NCI-H146 treated with DMSO at 0.1 percent for 48 hours (cell line): ENCODE results near the gene DYNLT5.
"Not testable (repeated sequence)": the region's sequence is repeated elsewhere in the genome, so short reads cannot be mapped to it uniquely, and the experiment has no call there.

Experiments used
- DNase-seq: peaks from one replicate; lab custom pipeline; 2025; ENCODE audit not compliant: unreplicated experiment; lab: John Stamatoyannopoulos, UW

DYNLT5 gene

DNA sequence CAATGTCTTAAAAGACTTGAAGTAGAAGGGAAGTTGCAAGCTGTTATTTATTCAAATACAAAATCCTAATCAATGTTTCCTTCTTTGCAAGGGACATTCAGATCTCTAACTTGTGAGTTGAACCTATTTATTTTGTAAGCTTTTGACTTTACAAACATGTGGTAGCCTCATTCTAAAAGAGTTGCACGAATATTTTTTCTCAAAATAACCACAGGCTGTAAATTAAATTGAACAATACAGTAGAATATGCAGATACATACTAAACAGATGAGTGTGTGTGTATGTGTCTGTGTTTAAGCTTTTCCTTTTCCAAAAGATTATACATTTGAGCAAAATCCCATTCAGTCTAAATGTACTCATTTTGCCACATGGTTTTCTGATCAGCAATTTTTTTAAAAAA is 4.8 kb upstream of the DYNLT5 start:
- no peak for DNase-seq

- no peak for DNase-seq
Measured at GRCh38 chr1:66750577-66750976, 1.7 kb upstream of the DYNLT5 start.

DNA sequence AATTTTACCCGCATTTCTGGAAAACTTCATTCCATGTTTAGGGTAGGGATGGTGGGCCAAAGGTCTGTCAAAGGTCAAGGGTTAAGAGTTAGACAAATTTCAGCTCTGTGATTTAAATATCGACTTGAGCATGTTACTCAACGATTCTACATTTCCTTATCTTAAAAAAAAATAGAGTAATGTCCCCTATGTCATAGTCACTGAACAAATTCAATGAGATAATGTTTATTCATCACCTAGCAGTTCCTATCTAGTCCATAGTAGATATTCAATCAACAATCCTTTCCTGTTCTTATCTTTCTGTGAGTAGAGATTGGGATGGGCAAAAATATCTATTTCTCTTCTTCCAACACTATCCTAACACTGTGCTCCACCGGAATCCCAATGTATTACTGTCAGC is 1.1 kb upstream of the DYNLT5 start:
- DNase-seq, result no peak

DNA sequence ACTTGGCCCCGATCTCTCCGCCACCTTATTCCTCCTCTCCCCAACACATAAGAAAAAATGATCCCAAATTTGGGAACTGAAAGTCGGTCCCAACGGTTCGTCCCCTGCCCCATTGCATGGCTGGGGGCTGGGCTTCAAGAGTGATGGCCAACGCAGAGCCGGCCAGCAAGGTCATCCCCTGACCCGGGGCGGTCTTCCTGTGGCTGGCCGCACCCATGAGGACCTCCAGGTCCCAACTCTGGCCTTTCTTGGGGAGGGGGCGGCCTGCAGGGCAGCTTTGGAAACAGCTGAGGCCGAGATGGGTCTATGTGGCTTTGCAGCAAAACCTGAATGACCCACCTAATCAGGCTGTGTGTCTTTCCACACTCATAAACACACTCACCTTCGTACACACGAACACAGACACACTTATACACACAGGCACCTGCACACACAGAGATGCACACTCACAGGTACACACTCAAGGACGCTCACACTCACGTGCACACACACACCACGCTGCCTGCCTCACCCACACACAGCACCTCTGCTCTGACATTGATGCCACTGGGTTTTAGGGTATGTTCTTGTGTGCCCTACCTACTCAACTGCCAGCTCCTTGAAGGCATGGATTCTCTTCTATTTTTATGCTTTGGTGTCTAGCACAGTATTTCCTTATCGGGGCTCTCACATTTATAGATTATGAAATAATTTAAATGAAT is 562 bp downstream of the DYNLT5 start:
- DNase-seq, result no peak

DNA sequence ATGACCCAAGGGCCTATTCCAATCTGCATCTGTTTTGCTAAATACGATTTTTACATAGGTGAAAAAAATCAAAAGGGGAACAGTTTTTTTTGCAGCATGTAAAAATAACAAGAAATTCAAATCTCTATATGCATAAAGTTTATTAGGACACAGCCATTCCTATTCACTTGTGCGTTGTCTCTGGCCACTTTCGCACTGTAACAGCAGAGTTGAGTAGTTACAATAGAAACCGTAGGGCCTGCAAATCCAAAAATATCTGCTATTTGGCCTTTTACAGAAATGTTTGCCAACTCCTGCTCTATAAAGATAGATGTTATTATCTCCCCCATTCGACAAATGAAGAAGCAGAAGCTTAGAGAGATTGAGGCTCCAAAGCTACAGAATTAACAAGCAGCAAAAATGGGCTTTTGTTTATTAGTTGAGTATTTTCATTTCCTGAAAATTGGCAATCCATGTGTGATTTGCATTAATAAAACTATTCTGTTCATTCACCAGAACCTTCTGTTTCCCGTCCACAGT is 5.5 kb downstream of the DYNLT5 start:
- DNase-seq, result no peak

GRCh38 chr1:66758241-66758755 is 6.0 kb downstream of the DYNLT5 start:
- no peak for DNase-seq

DNA sequence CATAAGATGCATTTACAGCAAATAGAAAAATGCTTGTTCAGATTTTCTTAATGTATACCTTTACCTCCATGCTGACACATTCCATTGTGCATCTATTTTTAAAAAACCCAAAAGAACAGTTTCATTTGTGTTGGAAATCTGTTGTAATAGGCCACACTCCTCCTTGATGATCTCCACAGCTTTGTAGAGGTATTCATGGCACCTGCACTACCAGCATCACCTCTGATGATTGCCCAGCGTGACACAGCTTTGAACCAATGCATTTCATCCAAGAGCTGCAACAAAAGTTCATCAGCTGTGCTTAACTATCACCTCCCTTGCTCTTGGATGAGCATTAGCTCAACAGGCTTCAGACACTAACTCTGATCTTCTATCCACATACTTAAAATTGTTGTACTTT is 8.2 kb downstream of the DYNLT5 start:
- DNase-seq, result no peak

DNA sequence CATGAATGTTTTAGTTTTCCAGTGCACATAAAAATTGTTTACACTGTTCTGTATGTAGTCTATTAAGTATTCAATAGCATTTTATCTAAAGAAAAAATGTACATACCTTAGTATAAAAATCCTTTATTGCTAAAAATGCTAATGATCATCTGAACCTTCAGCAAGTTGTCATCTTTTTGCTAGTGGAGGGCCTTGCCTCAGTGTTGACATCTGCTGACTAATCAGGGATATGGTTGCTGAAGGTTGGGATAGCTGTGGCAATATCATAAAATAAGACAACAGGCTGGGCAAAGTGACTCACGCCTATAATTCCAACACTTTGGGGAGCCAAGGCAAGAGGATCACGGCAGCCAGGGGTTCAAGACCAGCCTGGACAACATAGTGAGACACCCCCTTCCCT is 9.0 kb downstream of the DYNLT5 start:
- no peak for DNase-seq

- no peak for DNase-seq
Measured at GRCh38 chr1:66764994-66765578, 12.8 kb downstream of the DYNLT5 start.

DNA sequence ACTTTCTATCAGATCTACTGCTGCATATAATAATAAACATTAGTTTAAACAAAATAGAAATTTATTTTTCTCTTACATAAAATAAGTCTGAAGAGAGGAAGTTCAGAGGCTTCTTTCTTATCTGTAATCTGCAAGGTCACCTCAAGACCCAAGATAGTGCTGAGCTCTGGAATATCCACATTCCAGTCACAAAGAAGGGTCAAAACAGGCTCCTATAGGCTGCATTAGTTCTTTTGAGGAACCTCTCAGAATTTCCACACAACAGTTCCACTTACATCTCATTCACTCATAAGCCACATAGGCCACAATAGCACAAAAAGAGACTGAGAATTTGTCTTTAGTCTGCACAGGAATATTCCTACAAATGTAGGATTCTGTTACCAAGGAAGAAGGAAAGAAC is 15.4 kb downstream of the DYNLT5 start:
- no peak for DNase-seq

DNA sequence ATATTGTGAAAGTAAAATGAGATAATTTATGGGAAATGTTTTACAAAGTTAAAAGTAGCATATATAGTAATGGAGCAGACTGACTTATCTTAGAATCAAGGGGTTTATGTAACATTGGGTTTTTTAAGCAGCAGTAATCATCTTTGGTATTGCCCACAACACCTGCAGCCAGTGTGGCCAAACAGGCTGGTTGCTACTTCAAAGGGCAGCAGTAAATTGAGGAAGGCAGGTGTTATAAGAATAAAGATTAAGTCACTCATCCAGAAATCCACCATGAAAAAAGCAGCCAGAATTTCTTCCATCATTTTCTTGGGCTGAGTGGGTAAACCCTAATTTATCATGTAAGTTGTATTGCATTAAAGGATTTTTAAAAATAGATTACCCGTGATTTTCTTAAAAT is 16.7 kb downstream of the DYNLT5 start:
- no peak for DNase-seq

- DNase-seq, result no peak
Measured at GRCh38 chr1:66769512-66770229, 17.4 kb downstream of the DYNLT5 start.

GRCh38 chr1:66770240-66770639 is 18.0 kb downstream of the DYNLT5 start:
- no peak for DNase-seq

DNA sequence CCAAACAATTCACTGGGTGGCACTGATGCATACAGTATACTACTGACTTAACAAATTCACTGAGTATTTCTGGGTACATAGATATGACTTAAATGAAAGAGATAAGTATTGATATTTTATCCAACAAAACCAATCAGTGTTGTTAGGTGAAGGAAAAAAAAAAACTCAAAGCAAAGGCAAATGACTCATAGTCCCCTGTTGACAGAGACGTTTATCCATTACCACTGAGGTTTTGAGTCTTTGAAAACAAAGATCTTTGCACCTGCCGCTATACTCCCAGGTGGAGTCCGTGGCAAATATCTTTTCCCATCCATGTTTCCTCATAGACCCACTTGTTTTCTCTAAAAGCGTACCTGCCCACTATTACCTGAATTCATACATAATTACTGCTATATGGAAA is 18.4 kb downstream of the DYNLT5 start:
- no peak for DNase-seq

DNA sequence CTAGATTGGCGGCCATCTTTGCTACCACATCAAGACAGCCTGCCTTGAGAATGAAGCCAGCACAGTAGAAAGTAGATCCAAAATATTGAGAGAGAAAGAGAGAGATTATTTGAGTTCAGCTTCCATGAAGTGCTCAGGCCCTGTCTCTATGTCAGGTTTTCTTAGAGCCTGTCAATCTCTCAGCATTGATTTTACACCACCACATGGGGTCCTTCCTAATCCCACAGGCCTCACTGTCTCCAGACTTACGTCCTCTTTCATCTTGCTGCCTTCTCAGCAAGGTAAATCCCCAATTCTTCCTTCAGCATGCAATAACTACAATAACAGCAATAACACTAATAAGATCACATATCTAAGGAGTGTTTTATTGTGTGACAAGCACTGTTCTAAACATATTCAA is 21.0 kb downstream of the DYNLT5 start:
- DNase-seq, result no peak

DNA sequence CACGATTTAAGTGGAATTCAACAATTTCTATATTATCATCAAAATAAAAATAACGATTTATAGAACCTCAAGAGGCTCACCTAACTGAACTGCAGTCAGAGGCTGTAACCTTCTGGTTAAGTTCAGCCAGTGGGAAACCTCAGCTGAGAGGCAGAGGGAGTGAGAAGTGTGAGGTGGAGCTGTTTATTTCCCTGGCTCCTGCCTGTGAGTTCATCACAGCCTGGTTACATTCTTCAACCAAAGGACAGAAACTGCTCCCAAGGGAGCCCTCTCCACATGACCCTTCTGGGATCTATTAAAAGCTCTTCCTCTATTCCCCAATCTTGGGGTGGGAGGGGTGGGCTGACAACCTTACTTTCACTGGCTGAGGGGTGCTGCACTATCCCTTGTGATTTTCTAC is 22.2 kb downstream of the DYNLT5 start:
- DNase-seq, result no peak

DNA sequence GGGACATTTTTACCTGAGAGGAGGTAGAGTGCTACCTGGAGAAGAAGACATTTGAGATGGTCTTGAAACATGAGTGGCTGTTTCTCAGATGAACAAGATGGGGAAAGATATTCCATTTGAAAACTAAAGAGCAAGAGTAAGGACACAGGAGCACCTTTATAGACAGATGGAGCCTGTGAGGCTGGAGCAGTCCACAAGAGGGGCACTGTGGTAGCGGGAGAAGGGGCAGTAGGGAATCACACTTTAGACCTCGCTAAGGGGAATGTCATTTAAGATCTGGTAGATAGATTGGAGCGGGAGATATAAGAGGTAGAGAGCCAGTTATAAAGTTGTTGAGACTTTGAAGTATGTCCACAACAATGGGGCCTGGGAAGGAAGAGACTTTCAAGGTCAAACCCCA is 23.4 kb downstream of the DYNLT5 start:
- DNase-seq, result no peak

GRCh38 chr1:66777831-66778230 is 25.6 kb downstream of the DYNLT5 start:
- DNase-seq, result no peak

DNA sequence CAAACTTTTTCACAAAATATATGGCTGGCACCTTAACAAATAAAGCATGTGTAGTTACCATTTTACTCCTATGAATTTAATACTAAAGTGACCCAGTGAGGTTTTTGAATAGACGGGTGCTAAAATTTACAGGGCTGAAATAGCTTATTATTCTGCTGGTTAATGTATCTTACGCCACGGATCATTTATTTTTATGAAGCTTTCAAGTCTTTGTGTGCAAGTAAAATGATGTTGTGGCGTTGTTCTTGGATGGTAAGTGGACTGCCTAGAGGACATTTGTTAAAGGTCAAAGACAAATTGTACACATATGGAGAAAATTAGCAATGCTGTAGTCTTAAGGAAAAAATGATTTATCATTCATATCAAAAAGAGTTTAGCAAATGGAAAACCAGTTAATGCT is 26.0 kb downstream of the DYNLT5 start:
- no peak for DNase-seq

GRCh38 chr1:66778969-66779368 is 26.7 kb downstream of the DYNLT5 start:
- no peak for DNase-seq

DNA sequence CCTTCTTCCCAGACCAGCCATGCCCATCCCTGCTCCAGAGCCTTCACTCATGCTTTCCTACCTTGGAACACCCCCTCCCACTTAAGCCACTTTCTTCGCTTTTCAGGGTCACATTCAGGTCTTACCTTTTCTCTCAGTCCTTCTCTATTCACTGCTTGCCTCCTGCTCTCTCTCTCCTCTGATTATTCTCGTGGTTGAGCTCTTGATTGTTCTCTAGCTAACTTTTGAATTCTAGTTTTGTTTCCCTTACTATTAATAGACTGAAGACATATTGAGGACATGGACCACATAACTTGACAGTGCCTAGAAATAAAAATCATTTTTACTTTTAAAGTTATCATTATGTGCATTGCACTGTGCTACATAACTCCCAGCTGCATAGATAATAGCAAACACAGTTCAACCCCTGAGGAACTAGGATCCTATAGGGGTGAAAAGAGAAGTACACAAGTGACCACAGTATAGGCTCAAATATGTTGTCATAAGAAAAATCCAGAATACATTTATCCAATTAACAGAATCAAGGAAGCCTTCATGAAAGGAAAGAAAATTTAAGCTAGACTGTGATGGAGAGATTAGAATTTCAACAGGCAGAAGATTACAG is 27.3 kb downstream of the DYNLT5 start:
- no peak for DNase-seq

DNA sequence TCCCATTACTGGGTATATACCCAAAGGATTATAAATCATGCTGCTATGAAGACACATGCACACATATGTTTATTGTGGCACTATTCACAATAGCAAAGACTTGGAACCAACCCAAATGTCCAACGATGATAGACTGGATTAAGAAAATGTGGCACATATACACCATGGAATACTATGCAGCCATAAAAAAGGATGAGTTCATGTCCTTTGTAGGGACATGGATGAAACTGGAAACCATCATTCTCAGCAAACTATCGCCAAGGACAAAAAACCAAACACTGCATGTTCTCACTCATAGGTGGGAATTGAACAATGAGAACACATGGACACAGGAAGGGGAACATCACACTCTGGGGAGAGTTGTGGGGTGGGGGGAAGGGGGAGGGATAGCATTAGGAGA is 33.5 kb downstream of the DYNLT5 start:
- not testable (repeated sequence) for DNase-seq
